Erythroblast (primary cell): ENCODE results near the gene SLC6A7.

Source experiments
- GATA1 ChIP-seq: IDR thresholded peaks from 2 replicates; pipeline ENCODE4 v1.6.1; 2011; ENCODE audit warnings: low read depth, mild to moderate bottlenecking, control low read depth, low read length, moderate library complexity
- POLR2A ChIP-seq: IDR thresholded peaks from 2 replicates; pipeline ENCODE4 v1.6.1; 2011; ENCODE audit warnings: mild to moderate bottlenecking, low read length

GRCh38 chr5:150192462-150192861, 2.6 kb downstream of the SLC6A7 start:
- TF ChIP-seq POLR2A (no peak), GATA1 (no peak)
